GM20431 (cell line): ENCODE measurements around the gene VAPB.
"Not testable (repeated sequence)": the region's sequence is repeated elsewhere in the genome, so short reads cannot be mapped to it uniquely, and the experiment has no call there.

ENCODE experiments used
- in situ Hi-C: fragments of 300-500 bp; cut with MseI, MboI; formaldehyde crosslinking; loops from one replicate; pipeline ENCODE4 v1.15.0; 2020; ENCODE audit warnings: low sequenced_read_pairs; ENCODE audit not compliant: unreplicated experiment

The VAPB gene, protein sequence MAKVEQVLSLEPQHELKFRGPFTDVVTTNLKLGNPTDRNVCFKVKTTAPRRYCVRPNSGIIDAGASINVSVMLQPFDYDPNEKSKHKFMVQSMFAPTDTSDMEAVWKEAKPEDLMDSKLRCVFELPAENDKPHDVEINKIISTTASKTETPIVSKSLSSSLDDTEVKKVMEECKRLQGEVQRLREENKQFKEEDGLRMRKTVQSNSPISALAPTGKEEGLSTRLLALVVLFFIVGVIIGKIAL

DNA sequence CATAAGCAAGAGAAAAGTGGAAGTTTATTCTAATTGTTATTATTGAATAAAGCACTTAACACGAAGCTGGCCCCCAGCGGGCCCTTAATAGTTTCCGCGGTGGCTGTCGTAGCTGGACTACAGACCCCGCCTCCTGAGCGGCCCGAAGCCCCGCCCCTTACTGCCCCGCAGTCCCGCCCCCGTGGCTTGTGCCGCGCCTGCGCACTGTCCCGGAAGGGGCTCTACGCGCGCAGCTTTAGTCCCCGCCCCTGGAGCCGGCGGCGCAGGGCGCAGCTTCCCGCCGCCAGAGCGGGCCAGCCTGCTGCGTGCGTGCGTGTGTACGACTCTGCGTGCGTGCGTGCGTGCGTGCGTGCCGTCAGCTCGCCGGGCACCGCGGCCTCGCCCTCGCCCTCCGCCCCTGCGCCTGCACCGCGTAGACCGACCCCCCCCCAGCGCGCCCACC lies at the start of gene VAPB:
Gene VAPB (plus strand): TSS at position 348 of the 442 bp plus-strand sequence. CDS start 231 bp downstream, outside the sequence.
- in situ Hi-C loops, result no loop called here

DNA sequence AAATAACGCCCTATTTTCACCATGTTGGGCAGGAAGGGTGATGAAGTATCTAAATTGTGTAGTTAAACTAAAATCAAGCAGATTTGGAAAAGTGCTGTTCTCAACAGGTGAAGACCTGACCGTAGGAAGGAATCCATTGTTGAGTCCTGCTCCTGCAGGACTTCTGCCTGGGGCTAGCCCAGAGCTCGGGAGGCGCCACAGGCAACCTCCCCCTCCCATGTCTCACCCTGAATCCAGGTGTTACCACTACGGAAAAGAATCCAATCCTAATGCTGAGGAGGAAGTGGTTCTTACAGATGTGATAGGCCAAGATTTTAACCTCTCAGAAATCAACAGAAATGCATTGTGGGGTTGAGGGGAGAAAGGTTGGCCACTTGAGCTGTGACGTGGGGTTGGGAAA lies 49.3 kb upstream of the VAPB start:
- in situ Hi-C loops, result no loop called here

DNA sequence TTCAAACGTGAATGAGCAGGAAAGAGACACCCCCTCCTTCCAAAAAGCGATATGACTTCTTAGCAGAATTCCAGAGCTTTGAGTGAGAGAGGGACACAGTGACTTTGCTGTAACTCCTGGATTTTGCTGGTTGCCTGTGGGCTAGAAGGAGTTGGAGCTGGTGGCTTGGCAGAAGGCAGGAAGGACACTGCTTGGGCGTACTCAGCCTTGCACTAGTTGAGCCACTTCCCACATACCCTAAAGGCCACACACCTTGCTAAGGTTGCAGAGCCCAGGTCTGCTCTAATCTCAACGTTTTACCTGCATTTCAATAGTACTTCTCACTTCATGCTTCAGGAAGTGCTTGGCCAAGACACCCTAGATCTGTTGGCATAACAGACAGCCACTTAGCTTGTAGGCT lies 48.9 kb upstream of the VAPB start:
- in situ Hi-C loops, result no loop called here

DNA sequence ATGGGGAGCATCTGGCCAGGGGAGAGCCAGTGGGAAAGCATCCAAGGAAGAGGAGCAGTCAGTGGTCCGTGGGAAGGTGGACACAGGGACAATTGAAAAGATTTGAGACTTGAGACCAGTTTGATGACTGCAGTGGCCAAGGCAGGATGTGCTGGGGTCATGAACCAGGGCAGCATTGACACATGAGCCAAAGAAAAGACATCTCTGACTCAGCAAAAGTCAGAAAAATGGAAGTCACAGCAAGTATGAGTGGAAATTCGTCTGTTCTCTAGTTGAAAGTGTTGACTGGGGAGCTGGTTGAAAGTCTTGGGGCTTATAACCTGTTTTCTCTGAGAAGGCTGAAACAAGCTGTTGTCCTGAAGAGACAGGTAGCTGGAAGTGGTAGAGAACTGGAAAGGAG lies 48.2 kb upstream of the VAPB start:
- in situ Hi-C loops, result no loop called here

GRCh38 chr20:58342104-58342945 lies 46.7 kb upstream of the VAPB start:
- in situ Hi-C loops, result no loop called here

- in situ Hi-C loops, result no loop called here
Observed at GRCh38 chr20:58344741-58345140, 44.3 kb upstream of the VAPB start.

GRCh38 chr20:58349570-58349969 lies 39.5 kb upstream of the VAPB start:
- in situ Hi-C loops, result no loop called here

GRCh38 chr20:58352468-58352867 lies 36.6 kb upstream of the VAPB start:
- in situ Hi-C loops, result no loop called here

DNA sequence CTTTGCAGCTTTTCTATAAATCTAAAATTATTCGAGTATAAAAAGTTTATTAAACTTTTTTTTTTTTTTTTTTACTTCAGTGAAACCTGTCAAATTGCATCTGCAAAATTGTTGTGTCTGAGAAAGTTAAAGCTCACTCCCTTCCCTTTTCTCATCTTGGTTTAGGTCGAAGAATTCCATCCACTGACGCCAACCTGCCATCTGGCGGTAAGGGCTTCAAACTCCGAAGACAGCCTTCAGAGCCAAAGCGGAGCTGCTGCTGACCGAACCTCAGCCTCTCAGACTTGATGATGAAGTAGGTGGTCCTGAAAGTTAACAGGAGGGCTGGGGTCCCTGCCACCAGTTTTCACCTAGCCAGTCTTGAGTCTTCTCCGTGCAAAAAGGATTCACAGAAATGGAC lies 29.6 kb upstream of the VAPB start:
- in situ Hi-C loops, result no loop called here

GRCh38 chr20:58360936-58361335 lies 28.1 kb upstream of the VAPB start:
- in situ Hi-C loops, result no loop called here

DNA sequence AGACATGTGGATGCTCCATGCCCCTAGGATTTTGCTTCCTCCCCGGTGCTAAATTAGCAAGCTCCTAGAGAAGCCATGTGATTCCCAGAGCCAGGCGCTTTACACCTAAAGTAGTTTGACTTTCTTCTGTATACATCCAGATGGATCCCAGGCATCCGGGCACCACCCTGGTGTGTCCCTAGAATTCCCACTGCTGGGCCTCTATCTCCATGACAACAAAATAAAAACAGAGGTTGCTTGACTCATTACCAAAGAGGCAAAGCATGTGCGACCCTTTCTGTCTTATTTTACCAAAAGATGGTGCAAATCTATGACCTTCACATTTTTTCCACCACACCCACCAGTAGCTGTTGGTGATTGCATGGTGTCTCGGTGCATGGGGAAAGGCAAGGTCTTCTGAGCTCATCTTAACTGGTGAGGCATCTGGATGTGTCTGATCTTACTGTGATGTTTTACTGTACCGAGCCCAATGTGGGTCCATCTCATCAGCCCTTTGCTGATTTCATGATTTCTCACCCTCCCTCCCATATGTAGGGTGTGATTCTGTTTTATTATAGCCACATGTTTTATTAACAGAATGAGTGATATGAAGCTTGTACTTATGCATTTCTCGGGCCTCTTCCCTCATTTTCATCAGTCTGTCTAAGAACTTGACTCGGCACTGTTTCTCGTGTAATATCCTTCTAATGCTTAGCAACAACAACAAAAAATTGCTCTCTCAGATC lies 27.4 kb upstream of the VAPB start:
- in situ Hi-C loops, result no loop called here

- in situ Hi-C loops, result no loop called here
Observed at GRCh38 chr20:58362206-58362516, 26.9 kb upstream of the VAPB start.

GRCh38 chr20:58362970-58363369 lies 26.1 kb upstream of the VAPB start:
- in situ Hi-C loops, result no loop called here

- in situ Hi-C loops, result no loop called here
Observed at GRCh38 chr20:58366866-58367265, 22.2 kb upstream of the VAPB start.

- in situ Hi-C loops, result no loop called here
Observed at GRCh38 chr20:58372806-58373205, 16.2 kb upstream of the VAPB start.

GRCh38 chr20:58373296-58373695 lies 15.7 kb upstream of the VAPB start:
- in situ Hi-C loops, result not testable (repeated sequence)

GRCh38 chr20:58374027-58374850 lies 14.8 kb upstream of the VAPB start:
- in situ Hi-C loops, result no loop called here

GRCh38 chr20:58374906-58375758 lies 13.9 kb upstream of the VAPB start:
- in situ Hi-C loops, result no loop called here

DNA sequence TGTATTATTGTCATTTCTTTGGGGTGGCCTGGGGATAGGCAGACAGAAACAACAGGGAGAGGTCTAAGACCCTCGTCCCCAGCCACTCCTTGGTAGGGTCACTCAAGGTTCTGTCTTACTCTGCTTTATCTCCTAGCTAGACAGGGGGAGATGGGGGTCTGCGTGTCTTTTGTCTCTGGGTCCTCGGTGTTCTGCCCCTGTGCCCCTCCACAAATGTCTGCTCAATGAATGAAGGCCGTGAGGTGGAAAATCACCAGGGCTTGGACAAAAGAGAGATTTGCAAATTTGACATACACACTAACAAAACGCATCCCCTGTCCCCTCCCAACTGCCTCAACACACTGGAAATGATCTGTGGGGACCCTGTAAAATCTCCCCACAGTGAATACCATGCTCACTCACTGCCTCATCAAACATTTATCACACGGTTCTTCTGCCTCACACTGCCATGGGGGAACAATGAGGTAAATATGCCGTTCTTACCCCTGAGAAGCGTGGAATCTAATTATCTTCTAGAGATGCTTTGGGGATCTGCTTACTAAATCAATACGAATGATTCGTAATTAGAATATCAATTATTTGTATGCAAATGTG lies 13.2 kb upstream of the VAPB start:
- in situ Hi-C loops, result no loop called here
